Stimulated activated naive CD4-positive, alpha-beta T cell treated with Interleukin-2 at 50 U/mL for 16 hours (primary cell): ENCODE results near the gene CNTN1.

Experiments
- DNase-seq: peaks from one replicate; lab custom pipeline; 2025; lab: John Stamatoyannopoulos, UW

The CNTN1 gene

GRCh38 chr12:41120211-41120610 lies 428.0 kb downstream of the CNTN1 start:
- no peak for DNase-seq

GRCh38 chr12:41121374-41121773 lies 429.1 kb downstream of the CNTN1 start:
- DNase-seq: no peak
